Transverse colon (tissue), 4 donors: ENCODE data around the gene MPPED1. TPM values are rescaled to one million over a fixed set of nuclear protein-coding genes. Genes with fewer than 3 reads are reported as not detected.

Source experiments
- DNase-seq: peaks from one replicate; pipeline ENCODE4 v3.0.0-alpha.2; 2019
- H3K27ac ChIP-seq, 4 donors: fragments of 200-600 bp; sonication (generic); 2 replicates each; pipeline ENCODE4 v1.5.1; 2016 to 2018; ENCODE audit warnings: inconsistent platforms in 4 of 4
- H3K27me3 ChIP-seq: fragments of 200-600 bp; sonication (generic); 2 replicates; pipeline ENCODE4 v1.5.1; 2017; ENCODE audit warnings: inconsistent platforms
- H3K36me3 ChIP-seq, 4 donors: fragments of 200-600 bp; sonication (generic); 2 replicates each; pipeline ENCODE4 v1.5.1; 2017 to 2019; ENCODE audit warnings: inconsistent platforms in 4 of 4
- H3K4me1 ChIP-seq, 4 donors: fragments of 200-600 bp; sonication (generic); 2 replicates each; pipeline ENCODE4 v1.5.1; 2017 to 2020; ENCODE audit warnings: inconsistent platforms in 4 of 4
- H3K4me3 ChIP-seq, 4 donors: fragments of 200-600 bp; sonication (generic); 1 replicate in 1 of 4; 2 replicates in 3 of 4; pipeline versions ENCODE4 v1.5.1 to v1.6.1; 2017 to 2019; ENCODE audit warnings: inconsistent platforms in 4 of 4
- H3K9me3 ChIP-seq, 2 donors: fragments of 200-600 bp; sonication (generic); 2 replicates each; pipeline ENCODE4 v1.5.1; 2017 to 2019; ENCODE audit warnings: inconsistent platforms in 2 of 2
- EP300 ChIP-seq: sonication (generic); formaldehyde crosslinking; IDR thresholded peaks from one replicate; pipeline ENCODE4 v1.6.1; 2017; ENCODE audit warnings: antibody characterized with exemption, low read depth
- POLR2A ChIP-seq: fragments of 450-650 bp; IDR thresholded peaks from one replicate; pipeline ENCODE4 v1.6.1; 2016; ENCODE audit warnings: antibody characterized with exemption, mild to moderate bottlenecking, moderate library complexity
- POLR2AphosphoS5 ChIP-seq, 3 donors: sonication (generic); formaldehyde crosslinking; IDR thresholded peaks; one replicate each; pipeline ENCODE4 v1.6.1; 2016; ENCODE audit warnings: antibody characterized with exemption in 3 of 3
- WGBS, 2 donors: methylation state at CpG; one replicate each; pipeline ENCODE4 v1.1.5; 2018; ENCODE audit warnings: low coverage in 1 of 2; 5-methylcytosine and 5-hydroxymethylcytosine counted together
- in situ Hi-C, 4 donors: fragments of 200-750 bp; cut with MboI; loops; one replicate each; pipeline versions ENCODE4 v1.15.0 to v1.15.1; 2017; ENCODE audit warnings: low sequenced_read_pairs in 3 of 4, low pct_ligation_motif_present in 1 of 4, low pct_unique_long_range_greater_than_20kb in 1 of 4
- intact Hi-C: fragments of 100-400 bp; cut with DNase I; formaldehyde crosslinking; loops from one replicate; pipeline ENCODE4 v1.15.1; 2023; ENCODE audit warnings: low total_unique reads
- total RNA-seq, 4 donors: library from RNA; depleted of rRNA; stranded (reverse); fragments of >200 nt; gene quantifications; one replicate each; pipeline ENCODE4 v1.1.0, GENCODE V29; 2016
- TF ChIP-seq, protein P1 (sequence below), 5 experiments: fragments of 200-600 bp in 3 of 5; fragments of 450-650 bp in 2 of 5; sonication (generic) in 3 of 5; IDR thresholded peaks; 1 replicate in 2 of 5; 2 replicates in 3 of 5; pipeline ENCODE4 v1.5.1; 2016 to 2017; ENCODE audit warnings: antibody characterized with exemption in 5 of 5, inconsistent platforms in 3 of 5, mild to moderate bottlenecking in 2 of 5, moderate library complexity in 1 of 5

MPPED1 gene
- total RNA-seq, 4 donors from 2014 or later = not detected

DNA sequence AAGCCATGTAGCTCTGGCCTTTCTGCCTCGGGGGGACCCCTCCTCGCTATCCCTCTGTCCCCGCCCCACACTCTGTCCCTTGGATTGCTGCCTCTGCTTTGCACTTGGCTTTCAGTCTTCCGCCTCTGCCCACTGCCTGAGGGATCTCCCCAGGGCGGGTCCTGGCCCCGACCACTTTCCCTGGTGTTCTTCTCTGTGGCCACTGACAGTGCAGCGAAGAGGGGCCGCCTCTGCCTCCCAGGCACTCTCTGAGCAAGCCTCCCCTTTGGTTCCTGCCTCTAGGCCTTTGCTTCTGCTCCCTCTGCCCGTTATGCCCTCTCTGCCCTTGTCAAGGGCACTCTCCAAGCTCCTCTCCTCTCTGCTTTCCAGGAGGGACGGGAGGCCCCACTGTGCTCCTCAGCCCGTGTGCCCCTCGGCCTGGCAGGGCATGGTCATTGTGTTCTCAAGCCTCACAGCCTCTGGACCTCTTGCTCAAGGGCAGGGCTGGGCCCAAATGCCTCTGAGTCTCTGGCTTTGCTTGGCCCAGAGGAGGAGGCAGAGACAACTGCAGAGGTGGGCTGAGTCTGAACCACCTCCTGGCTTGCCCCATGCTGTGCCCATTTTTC, 5.5 kb upstream of the MPPED1 start:
- in situ Hi-C loops (no loop called here), intact Hi-C loops (no loop called here)
- 0 to 66% methylated on average over 1 to 12 of the region's 12 CpGs for WGBS, 2 donors
- TF ChIP-seq, protein P1, sequence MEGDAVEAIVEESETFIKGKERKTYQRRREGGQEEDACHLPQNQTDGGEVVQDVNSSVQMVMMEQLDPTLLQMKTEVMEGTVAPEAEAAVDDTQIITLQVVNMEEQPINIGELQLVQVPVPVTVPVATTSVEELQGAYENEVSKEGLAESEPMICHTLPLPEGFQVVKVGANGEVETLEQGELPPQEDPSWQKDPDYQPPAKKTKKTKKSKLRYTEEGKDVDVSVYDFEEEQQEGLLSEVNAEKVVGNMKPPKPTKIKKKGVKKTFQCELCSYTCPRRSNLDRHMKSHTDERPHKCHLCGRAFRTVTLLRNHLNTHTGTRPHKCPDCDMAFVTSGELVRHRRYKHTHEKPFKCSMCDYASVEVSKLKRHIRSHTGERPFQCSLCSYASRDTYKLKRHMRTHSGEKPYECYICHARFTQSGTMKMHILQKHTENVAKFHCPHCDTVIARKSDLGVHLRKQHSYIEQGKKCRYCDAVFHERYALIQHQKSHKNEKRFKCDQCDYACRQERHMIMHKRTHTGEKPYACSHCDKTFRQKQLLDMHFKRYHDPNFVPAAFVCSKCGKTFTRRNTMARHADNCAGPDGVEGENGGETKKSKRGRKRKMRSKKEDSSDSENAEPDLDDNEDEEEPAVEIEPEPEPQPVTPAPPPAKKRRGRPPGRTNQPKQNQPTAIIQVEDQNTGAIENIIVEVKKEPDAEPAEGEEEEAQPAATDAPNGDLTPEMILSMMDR (IDR thresholded peaks at IDR 0.05) = no peak
- TF ChIP-seq EP300 = no peak
- TF ChIP-seq POLR2A = no peak
- no peak for TF ChIP-seq POLR2AphosphoS5 (IDR thresholded peaks at IDR 0.05)
- no peak for DNase-seq
- no peak overlapping the region for H3K27ac ChIP-seq
- H3K36me3 ChIP-seq = no peaks in the 10 kb centered on the region
- H3K4me1 ChIP-seq = no peaks in the 10 kb centered on the region
- H3K4me3 ChIP-seq = no peak overlapping the region
- H3K27me3 ChIP-seq = peaks cover 22% of the 10 kb centered on the region
- H3K9me3 ChIP-seq = no peaks in the 10 kb centered on the region

DNA sequence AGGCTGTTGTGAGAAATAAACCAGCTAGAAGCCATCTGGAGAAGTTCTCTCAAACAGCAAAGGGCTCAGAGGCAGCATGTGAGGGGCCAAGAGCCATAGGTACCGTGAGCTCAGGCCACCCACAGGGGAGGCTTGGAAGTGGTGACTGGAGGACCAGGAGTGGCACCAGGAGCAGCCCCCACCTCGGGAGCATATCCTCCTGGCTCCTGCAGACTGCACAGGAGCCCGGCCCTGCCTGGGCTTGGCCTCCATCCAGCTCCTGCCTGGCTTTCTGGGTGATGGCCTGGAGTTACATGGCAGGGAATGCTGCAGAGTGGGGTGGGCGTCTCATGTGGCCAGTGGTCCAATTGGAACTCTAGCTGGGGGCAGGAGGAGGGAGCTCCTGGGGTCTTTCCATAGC, 4.2 kb upstream of the MPPED1 start:
- no peaks in the 10 kb centered on the region for H3K36me3 ChIP-seq
- in situ Hi-C loops = no loop called here
- H3K4me3 ChIP-seq = no peak overlapping the region
- H3K27ac ChIP-seq = no peak overlapping the region
- no peak for DNase-seq
- WGBS, 2 donors = 46% methylated on average over 4 of the region's 4 CpGs; no CpG with 5 or more reads in 1 of the 2 donors
- no peaks in the 10 kb centered on the region for H3K4me1 ChIP-seq
- H3K9me3 ChIP-seq = no peaks in the 10 kb centered on the region
- TF ChIP-seq POLR2A (no peak), EP300 (no peak), POLR2AphosphoS5 (IDR thresholded peaks at IDR 0.05) (no peak)
- TF ChIP-seq, protein P1 (IDR thresholded peaks at IDR 0.05) = no peak
- H3K27me3 ChIP-seq = peaks cover 29% of the 10 kb centered on the region
- intact Hi-C loops = no loop called here

DNA sequence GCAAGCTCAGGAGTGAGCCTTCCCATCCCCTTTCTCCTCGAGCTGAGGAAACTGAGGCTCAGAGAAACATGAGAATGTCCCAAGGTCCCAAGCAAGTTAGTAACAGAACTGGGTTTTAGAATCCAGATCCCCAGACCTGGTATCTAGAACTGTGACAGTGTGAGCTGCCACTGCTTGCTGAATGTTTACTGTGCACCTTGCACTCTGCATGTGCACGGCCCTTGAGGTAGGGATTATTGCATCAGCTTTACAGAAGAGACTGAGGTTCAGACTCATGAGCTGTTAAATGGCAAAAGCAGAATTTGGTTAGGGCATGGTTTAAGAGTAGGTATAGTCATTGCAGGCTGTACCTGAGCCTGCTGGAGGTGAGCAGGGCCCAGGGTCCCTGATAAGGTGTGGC, 3.8 kb upstream of the MPPED1 start:
- DNase-seq = no peak
- TF ChIP-seq, protein P1 (IDR thresholded peaks at IDR 0.05) = no peak
- TF ChIP-seq EP300 = no peak
- no peak for TF ChIP-seq POLR2A
- Histone ChIP-seq H3K27me3 (peaks cover 34% of the 10 kb centered on the region), H3K4me3 (no peak overlapping the region), H3K4me1 (no peaks in the 10 kb centered on the region), H3K27ac (no peak overlapping the region), H3K36me3 (no peaks in the 10 kb centered on the region), H3K9me3 (no peaks in the 10 kb centered on the region)
- in situ Hi-C loops (no loop called here), intact Hi-C loops (no loop called here)
- WGBS, 2 donors = 53% methylated on average over 2 of the region's 2 CpGs; no CpG with 5 or more reads in 1 of the 2 donors

DNA sequence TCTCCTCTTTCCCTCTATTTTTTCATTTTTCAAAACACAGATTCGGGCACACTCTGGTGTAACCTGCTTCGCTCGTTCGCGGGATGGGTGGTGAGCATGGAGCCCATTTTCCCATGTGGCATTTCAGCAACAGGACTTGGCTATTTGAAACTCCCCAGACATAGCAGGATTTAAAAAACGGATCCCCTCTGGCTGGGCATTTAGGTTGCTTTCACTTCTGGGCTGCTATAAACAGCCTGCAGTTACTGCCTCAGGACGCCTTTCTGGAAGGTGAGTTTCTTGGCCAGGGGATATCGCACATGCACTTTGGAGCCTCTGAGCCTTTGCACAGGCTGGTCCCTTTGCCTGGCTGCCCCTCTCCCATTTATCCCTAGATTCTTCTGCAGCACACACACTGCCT, 2.8 kb upstream of the MPPED1 start:
- peaks cover 44% of the 10 kb centered on the region for H3K27me3 ChIP-seq
- 73 to 78% methylated on average over 2 to 8 of the region's 8 CpGs for WGBS, 2 donors
- TF ChIP-seq POLR2A = no peak
- no peak for TF ChIP-seq EP300
- TF ChIP-seq POLR2AphosphoS5 (IDR thresholded peaks at IDR 0.05) = no peak
- TF ChIP-seq, protein P1 (IDR thresholded peaks at IDR 0.05) = no peak
- intact Hi-C loops = no loop called here
- no peaks in the 10 kb centered on the region for H3K36me3 ChIP-seq
- in situ Hi-C loops = no loop called here
- DNase-seq = no peak
- no peaks in the 10 kb centered on the region for H3K9me3 ChIP-seq
- H3K4me3 ChIP-seq = no peak overlapping the region
- no peaks in the 10 kb centered on the region for H3K4me1 ChIP-seq
- H3K27ac ChIP-seq = no peak overlapping the region
